Liver (tissue), 9 donors: Measurements from ENCODE around the gene CFAP77. TPM values are rescaled to one million over a fixed set of nuclear protein-coding genes. Genes with fewer than 3 reads are reported as not detected.

Experiments used
- DNase-seq: peaks from one replicate; pipeline ENCODE4 v3.0.0-alpha.2; 2017; ENCODE audit warnings: low spot score
- H3K27ac ChIP-seq, 2 donors: one replicate each; pipeline ENCODE4 v1.7.0; 2013; ENCODE audit warnings: inconsistent platforms in 2 of 2, low read length in 2 of 2, control low read depth in 1 of 2, low read depth in 1 of 2, mild to moderate bottlenecking in 1 of 2
- H3K27me3 ChIP-seq, 4 donors: one replicate each; pipeline versions ENCODE4 v1.6.1 to v1.7.0; 2013; ENCODE audit warnings: low read length in 3 of 4, inconsistent platforms in 1 of 4, mild to moderate bottlenecking in 1 of 4, moderate library complexity in 1 of 4; ENCODE audit not compliant: control insufficient read depth in 4 of 4, insufficient read depth in 4 of 4
- H3K36me3 ChIP-seq, 4 donors: one replicate each; pipeline versions ENCODE4 v1.6.1 to v1.7.0; 2013; ENCODE audit warnings: low read length in 3 of 4, mild to moderate bottlenecking in 3 of 4, low read depth in 1 of 4, moderate library complexity in 1 of 4; ENCODE audit not compliant: control insufficient read depth in 4 of 4, insufficient read depth in 3 of 4
- H3K4me1 ChIP-seq, 4 donors: one replicate each; pipeline versions ENCODE4 v1.6.1 to v1.7.0; 2013; ENCODE audit warnings: low read length in 3 of 4, mild to moderate bottlenecking in 3 of 4, moderate library complexity in 1 of 4; ENCODE audit not compliant: control insufficient read depth in 4 of 4, insufficient read depth in 4 of 4
- H3K4me3 ChIP-seq, 3 donors: one replicate each; pipeline versions ENCODE4 v1.6.1 to v1.7.0; 2013; ENCODE audit warnings: low read length in 3 of 3, control low read depth in 1 of 3, low read depth in 1 of 3, mild to moderate bottlenecking in 1 of 3
- H3K9ac ChIP-seq, 2 donors: one replicate each; pipeline ENCODE4 v1.7.0; 2013; ENCODE audit warnings: low read length in 2 of 2, mild to moderate bottlenecking in 2 of 2, moderate library complexity in 2 of 2, control low read depth in 1 of 2, low read depth in 1 of 2
- H3K9me3 ChIP-seq, 4 donors: one replicate each; pipeline versions ENCODE4 v1.6.1 to v1.7.0; 2013; ENCODE audit warnings: low read length in 3 of 4; ENCODE audit not compliant: control insufficient read depth in 4 of 4
- EGR1 ChIP-seq, 2 donors: IDR thresholded peaks; 2 replicates each; pipeline ENCODE4 v1.6.1; 2016 to 2018; ENCODE audit warnings: antibody characterized with exemption in 2 of 2, low read depth in 2 of 2
- FOXA1 ChIP-seq: IDR thresholded peaks from 2 replicates; pipeline ENCODE4 v1.6.1; 2016; ENCODE audit warnings: antibody characterized with exemption
- FOXA2 ChIP-seq: IDR thresholded peaks from 2 replicates; pipeline ENCODE4 v1.6.1; 2016; ENCODE audit warnings: antibody characterized with exemption
- GABPA ChIP-seq, 2 donors: IDR thresholded peaks in 1 of 2; conservative IDR thresholded peaks in 1 of 2; 2 replicates each; pipeline ENCODE4 v1.6.1; 2016; ENCODE audit warnings: antibody characterized with exemption in 2 of 2, mild to moderate bottlenecking in 1 of 2, moderate library complexity in 1 of 2
- HNF4A ChIP-seq, 2 donors: conservative IDR thresholded peaks; 2 replicates each; pipeline ENCODE4 v1.6.1; 2016; ENCODE audit warnings: antibody characterized with exemption in 2 of 2, mild to moderate bottlenecking in 2 of 2
- HNF4G ChIP-seq: IDR thresholded peaks from 2 replicates; pipeline ENCODE4 v1.6.1; 2016; ENCODE audit warnings: antibody characterized with exemption
- JUND ChIP-seq, 2 donors: IDR thresholded peaks; 2 replicates each; pipeline ENCODE4 v1.6.1; 2016; ENCODE audit warnings: antibody characterized with exemption in 2 of 2
- MAX ChIP-seq: IDR thresholded peaks from 2 replicates; pipeline ENCODE4 v1.6.1; 2016; ENCODE audit warnings: antibody characterized with exemption
- RAD21 ChIP-seq, 2 donors: IDR thresholded peaks; 2 replicates each; pipeline ENCODE4 v1.6.1; 2016; ENCODE audit warnings: antibody characterized with exemption in 2 of 2, mild to moderate bottlenecking in 2 of 2
- RXRA ChIP-seq, 2 donors: IDR thresholded peaks; 2 replicates each; pipeline ENCODE4 v1.6.1; 2017 to 2018; ENCODE audit warnings: antibody characterized with exemption in 2 of 2, mild to moderate bottlenecking in 1 of 2
- TAF1 ChIP-seq: conservative IDR thresholded peaks from 2 replicates; pipeline ENCODE4 v1.6.1; 2016; ENCODE audit warnings: antibody characterized with exemption, mild to moderate bottlenecking
- YY1 ChIP-seq: IDR thresholded peaks from 2 replicates; pipeline ENCODE4 v1.6.1; 2016; ENCODE audit warnings: antibody characterized with exemption, mild to moderate bottlenecking
- WGBS: extraction: QIAGEN DNeasy Blood & Tissue Kit; methylation state at CpG from one replicate; pipeline ENCODE4 v1.1.7; 2013; 5-methylcytosine and 5-hydroxymethylcytosine counted together
- polyA plus RNA-seq, 2 donors: library from polyadenylated mRNA; stranded (reverse) in 1 of 2; unstranded in 1 of 2; fragments of 200-250 nt in 1 of 2; fragments of >200 nt in 1 of 2; fragmentation: Nextera tagmentation in 1 of 2; extraction: Ambion mirVana in 1 of 2; gene quantifications; one replicate each; pipeline versions ENCODE4 v1.2.1 to v1.2.3, GENCODE V29; 2013 to 2015
- total RNA-seq, 2 donors: library from RNA; depleted of rRNA; stranded (reverse); fragments of >200 nt; gene quantifications; one replicate each; pipeline ENCODE4 v1.2.3, GENCODE V29; 2014
- TF ChIP-seq, protein P1 (sequence below): IDR thresholded peaks from 2 replicates; pipeline ENCODE4 v1.6.1; 2016; ENCODE audit warnings: antibody characterized with exemption
- TF ChIP-seq, protein P2 (sequence below): fragments of 150-350 bp; IDR thresholded peaks from 2 replicates; pipeline ENCODE4 v1.5.1; 2017; ENCODE audit warnings: improper control_type of control experiment, low read depth, low read length; ENCODE audit not compliant: missing input control
- TF ChIP-seq, protein P3 (sequence below): IDR thresholded peaks from 2 replicates; pipeline ENCODE4 v1.6.1; 2016; ENCODE audit warnings: antibody characterized with exemption
- TF ChIP-seq, protein P4 (sequence below): IDR thresholded peaks from 2 replicates; pipeline ENCODE4 v1.6.1; 2016; ENCODE audit warnings: antibody characterized with exemption, mild to moderate bottlenecking
- donor health status: healthy.
- donor health status: healthy.
- donor health status: healthy.
- donor health status: healthy.
- donor health status: healthy.

The CFAP77 gene
- total and polyA plus RNA-seq, 4 donors, result not detected

DNA sequence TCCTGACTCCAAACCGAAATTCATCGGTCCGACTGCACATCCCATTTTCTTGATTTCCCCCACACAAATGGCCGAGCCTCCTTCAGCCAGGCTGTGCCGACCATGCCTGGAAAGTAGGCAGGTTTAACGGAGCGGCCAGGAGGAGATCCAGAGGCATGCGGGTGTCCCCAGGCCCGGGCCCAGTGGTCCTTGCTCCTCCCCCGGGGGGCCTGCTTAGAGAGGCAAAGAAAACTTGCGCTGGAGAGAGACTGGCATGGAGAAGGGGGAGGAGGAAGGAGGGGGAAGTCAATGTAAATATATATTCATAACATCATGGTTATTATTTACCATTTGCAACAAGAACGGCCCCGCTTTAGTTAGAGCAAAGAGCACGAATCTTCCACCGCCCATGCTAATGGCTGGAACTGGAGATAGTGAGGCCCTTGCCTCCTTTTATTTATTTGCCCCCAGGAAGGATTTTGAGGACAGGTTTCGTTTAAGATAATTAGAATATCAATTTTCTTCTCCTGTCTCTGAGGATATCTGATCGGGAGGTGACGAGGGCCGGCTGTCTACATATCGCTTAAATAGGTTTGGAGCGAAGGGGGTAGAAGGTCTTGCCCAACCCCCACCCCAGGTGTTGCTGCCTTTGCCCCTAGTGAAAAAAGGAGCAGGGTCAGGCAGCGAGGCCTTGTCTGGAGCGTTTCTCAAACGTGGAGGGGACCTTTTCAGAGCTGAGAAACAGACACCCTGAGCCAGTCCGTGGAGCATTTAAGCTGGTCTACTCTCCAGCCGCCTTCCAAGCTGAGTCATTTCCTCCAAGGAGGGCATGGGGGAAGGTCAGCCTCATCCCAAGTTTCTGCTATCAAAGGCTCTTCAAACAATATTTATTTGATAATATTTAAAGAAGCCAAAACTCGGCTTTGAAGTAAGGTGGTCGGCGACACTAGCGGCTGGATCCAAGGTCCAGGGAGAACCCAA, 174.9 kb downstream of the CFAP77 start:
- no peak for DNase-seq
- peaks cover 0 to 10% (median 5%) of the 10 kb centered on the region in 4 donors for H3K4me1 ChIP-seq
- H3K27me3 ChIP-seq, result peaks cover 9 to 51% (median 29%) of the 10 kb centered on the region in 4 donors
- H3K36me3 ChIP-seq, result no peaks in the 10 kb centered on the region
- H3K9ac ChIP-seq, result no peak overlapping the region
- H3K27ac ChIP-seq, result no peak overlapping the region
- WGBS, result 9% methylated on average over 30 of the region's 30 CpGs
- H3K9me3 ChIP-seq, result no peaks in the 10 kb centered on the region
- H3K4me3 ChIP-seq, result no peak overlapping the region
- TF ChIP-seq EGR1 (IDR thresholded peaks at IDR 0.05; ENCODE audit: low read depth in 2 of 2), result no peak
- TF ChIP-seq, protein P1, sequence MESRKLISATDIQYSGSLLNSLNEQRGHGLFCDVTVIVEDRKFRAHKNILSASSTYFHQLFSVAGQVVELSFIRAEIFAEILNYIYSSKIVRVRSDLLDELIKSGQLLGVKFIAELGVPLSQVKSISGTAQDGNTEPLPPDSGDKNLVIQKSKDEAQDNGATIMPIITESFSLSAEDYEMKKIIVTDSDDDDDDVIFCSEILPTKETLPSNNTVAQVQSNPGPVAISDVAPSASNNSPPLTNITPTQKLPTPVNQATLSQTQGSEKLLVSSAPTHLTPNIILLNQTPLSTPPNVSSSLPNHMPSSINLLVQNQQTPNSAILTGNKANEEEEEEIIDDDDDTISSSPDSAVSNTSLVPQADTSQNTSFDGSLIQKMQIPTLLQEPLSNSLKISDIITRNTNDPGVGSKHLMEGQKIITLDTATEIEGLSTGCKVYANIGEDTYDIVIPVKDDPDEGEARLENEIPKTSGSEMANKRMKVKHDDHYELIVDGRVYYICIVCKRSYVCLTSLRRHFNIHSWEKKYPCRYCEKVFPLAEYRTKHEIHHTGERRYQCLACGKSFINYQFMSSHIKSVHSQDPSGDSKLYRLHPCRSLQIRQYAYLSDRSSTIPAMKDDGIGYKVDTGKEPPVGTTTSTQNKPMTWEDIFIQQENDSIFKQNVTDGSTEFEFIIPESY, result no peak
- TF ChIP-seq, protein P2, sequence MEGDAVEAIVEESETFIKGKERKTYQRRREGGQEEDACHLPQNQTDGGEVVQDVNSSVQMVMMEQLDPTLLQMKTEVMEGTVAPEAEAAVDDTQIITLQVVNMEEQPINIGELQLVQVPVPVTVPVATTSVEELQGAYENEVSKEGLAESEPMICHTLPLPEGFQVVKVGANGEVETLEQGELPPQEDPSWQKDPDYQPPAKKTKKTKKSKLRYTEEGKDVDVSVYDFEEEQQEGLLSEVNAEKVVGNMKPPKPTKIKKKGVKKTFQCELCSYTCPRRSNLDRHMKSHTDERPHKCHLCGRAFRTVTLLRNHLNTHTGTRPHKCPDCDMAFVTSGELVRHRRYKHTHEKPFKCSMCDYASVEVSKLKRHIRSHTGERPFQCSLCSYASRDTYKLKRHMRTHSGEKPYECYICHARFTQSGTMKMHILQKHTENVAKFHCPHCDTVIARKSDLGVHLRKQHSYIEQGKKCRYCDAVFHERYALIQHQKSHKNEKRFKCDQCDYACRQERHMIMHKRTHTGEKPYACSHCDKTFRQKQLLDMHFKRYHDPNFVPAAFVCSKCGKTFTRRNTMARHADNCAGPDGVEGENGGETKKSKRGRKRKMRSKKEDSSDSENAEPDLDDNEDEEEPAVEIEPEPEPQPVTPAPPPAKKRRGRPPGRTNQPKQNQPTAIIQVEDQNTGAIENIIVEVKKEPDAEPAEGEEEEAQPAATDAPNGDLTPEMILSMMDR, result no peak
- no peak for TF ChIP-seq YY1
- no peak for TF ChIP-seq MAX
- no peak for TF ChIP-seq JUND (IDR thresholded peaks at IDR 0.05)
- TF ChIP-seq GABPA (IDR thresholded peaks at IDR 0.05 in 1 of 2, conservative IDR thresholded peaks at IDR 0.05 in 1 of 2), result no peak
- TF ChIP-seq FOXA2, result no peak
- TF ChIP-seq RXRA (IDR thresholded peaks at IDR 0.05), result no peak
- TF ChIP-seq, protein P3, sequence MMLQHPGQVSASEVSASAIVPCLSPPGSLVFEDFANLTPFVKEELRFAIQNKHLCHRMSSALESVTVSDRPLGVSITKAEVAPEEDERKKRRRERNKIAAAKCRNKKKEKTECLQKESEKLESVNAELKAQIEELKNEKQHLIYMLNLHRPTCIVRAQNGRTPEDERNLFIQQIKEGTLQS, result no peak
- no peak for TF ChIP-seq HNF4A (conservative IDR thresholded peaks at IDR 0.05)
- TF ChIP-seq RAD21 (IDR thresholded peaks at IDR 0.05), result no peak
- no peak for TF ChIP-seq TAF1
- no peak for TF ChIP-seq HNF4G
- no peak for TF ChIP-seq FOXA1
- TF ChIP-seq, protein P4, sequence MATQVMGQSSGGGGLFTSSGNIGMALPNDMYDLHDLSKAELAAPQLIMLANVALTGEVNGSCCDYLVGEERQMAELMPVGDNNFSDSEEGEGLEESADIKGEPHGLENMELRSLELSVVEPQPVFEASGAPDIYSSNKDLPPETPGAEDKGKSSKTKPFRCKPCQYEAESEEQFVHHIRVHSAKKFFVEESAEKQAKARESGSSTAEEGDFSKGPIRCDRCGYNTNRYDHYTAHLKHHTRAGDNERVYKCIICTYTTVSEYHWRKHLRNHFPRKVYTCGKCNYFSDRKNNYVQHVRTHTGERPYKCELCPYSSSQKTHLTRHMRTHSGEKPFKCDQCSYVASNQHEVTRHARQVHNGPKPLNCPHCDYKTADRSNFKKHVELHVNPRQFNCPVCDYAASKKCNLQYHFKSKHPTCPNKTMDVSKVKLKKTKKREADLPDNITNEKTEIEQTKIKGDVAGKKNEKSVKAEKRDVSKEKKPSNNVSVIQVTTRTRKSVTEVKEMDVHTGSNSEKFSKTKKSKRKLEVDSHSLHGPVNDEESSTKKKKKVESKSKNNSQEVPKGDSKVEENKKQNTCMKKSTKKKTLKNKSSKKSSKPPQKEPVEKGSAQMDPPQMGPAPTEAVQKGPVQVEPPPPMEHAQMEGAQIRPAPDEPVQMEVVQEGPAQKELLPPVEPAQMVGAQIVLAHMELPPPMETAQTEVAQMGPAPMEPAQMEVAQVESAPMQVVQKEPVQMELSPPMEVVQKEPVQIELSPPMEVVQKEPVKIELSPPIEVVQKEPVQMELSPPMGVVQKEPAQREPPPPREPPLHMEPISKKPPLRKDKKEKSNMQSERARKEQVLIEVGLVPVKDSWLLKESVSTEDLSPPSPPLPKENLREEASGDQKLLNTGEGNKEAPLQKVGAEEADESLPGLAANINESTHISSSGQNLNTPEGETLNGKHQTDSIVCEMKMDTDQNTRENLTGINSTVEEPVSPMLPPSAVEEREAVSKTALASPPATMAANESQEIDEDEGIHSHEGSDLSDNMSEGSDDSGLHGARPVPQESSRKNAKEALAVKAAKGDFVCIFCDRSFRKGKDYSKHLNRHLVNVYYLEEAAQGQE, result no peak
